Stimulated activated CD8-positive, alpha-beta memory T cell treated with anti-CD3 and anti-CD28 coated beads, Interleukin-15, amount 100 ng/mL, for 1 hour (primary cell): ENCODE results near the gene HBEGF.

ENCODE experiments used
- DNase-seq: peaks from one replicate; pipeline ENCODE4 v3.0.0-alpha.2; 2020; ENCODE audit warnings: low read depth

Gene HBEGF, protein sequence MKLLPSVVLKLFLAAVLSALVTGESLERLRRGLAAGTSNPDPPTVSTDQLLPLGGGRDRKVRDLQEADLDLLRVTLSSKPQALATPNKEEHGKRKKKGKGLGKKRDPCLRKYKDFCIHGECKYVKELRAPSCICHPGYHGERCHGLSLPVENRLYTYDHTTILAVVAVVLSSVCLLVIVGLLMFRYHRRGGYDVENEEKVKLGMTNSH

DNA sequence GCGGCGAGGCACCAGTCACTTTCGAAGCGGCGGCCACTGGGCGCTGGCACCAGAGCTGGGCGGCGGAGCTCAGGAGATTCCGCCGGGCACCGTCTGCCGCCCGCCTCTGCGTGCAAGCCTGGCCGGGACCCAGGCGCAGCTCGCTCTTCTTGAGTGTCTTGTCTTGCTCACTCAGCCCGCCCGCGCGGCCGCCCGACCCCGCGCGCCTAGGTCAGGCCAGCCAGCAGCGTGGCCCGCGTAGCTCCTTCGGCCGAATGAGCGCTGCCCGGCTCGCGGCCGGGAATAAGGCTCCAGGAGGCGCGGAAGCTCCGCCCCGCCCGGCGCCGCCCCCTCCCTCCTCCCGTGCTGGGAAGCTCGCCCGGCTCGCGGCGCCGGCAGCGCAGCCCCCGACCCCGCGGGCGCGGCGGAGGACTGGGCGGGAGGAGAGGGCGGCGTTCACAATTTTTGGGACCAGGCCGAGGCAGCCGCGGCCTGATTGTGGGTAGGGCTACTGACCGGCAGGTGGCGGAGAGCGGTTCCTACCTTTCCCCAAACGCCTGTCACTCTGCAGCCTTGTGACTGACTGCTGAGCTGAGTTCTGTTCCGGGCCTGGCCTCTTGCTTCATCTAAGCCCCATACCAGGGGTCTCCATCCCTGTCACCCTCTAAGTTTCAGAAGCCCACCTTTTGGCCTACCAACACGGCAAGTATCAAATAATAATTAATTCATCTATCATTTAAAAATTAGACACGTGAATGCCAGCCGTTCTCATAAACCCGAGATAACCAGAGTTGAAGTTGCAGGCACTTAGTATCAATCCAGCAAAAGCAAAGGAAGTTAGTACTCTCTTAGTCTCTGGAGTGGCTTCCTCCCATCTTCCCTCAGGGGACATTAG is at the start of gene HBEGF:
TSS of gene HBEGF (minus strand) at position 256 of the 874 bp plus-strand sequence. CDS start 275 bp downstream, outside the sequence.
- DNase-seq: peak; percentile 14

DNA sequence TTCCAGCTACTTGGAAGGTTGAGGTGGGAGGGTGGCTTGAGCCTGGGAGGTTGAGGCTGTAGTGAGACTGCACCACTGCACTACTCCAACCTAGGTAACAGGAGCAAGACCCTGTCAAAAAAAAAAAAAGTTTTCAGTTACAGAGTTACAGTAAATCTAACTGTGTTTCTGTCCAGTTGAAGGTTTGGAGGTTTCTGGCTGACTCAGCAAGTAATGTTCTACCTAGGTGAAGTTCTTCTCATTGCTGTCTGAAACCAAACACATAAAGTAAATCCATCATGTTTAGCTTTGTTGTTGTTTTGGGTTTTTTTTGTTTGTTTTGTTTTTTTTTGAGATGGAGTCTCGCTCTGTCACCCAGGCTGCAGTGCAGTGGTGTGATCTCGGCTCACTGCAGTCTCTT is 47.3 kb upstream of the HBEGF start:
- no peak for DNase-seq

DNA sequence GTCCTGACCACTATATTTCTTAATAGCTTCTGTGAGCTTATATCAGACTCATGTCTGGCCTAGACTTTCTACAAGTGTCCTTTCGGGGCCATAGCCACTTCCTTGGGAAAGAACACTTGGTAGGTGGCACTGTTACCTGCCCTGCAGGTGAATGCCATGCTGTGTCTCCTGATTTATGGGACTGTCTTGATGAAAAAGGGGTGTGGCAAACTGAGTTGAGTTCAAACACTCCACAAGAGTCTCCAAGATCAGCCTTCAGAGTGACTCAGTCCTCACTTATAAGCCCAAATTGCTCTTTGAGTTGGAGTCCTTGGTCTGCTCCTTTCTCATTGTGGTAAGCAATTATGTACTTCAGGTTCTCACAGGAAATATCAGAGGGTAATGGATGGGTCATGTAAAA is 45.3 kb upstream of the HBEGF start:
- DNase-seq: no peak

DNA sequence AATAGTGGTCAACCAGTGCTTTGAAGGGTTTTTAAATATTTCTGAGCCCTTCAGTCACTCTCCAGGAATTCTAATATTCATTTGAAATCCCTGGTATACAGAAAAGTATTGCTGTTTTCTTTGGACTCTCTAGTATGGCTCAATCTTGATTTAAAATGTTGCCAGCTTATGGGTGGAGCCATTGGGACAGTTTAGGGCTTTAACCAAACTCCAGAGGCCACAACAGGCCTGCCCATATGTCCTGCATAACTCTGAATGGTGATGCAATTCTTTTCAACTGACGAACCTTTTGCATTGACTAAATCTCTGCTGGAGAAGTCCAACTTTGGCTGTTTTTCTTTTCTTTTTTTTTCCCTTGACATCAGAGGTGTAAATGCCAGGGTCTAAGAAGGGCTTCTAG is 44.9 kb upstream of the HBEGF start:
- DNase-seq: no peak

DNA sequence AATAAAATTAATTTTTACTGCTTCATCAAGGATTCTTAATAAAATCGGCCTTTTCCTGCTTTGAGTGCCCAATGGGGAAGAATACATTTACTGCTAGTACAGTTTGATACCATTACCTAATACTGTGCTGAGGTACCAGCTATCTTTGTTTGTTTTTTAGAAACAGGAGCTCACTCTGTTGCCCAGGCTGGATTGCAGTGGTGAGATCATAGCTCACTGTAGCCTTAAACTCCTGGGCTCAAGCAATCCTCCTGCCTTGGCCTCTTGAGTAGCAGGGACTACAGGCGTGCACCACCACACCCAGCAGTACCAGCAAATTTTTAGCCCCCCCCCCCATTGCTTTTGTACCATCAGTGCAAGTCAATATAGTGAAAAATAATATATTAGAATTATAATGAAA is 41.6 kb upstream of the HBEGF start:
- DNase-seq: no peak

DNA sequence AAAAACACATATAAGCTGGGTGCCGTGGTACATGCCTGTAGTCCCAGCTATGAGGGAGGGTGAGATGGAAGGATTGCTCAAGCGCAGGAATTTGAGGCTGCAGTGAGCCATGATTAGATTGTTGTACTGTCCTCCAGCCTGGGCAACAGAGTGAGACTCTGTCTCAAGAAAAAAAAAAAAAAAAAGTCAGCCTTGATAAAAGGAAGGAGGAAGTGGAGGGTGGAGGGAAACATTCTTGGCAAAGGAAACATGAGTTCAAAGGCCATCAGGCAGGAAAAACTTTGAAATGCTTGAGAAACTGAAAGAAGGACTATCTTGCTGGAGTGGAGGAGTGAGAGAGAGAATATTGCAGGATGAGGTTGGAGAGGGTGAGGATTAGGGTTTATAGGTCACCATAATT is 36.9 kb upstream of the HBEGF start:
- no peak for DNase-seq

DNA sequence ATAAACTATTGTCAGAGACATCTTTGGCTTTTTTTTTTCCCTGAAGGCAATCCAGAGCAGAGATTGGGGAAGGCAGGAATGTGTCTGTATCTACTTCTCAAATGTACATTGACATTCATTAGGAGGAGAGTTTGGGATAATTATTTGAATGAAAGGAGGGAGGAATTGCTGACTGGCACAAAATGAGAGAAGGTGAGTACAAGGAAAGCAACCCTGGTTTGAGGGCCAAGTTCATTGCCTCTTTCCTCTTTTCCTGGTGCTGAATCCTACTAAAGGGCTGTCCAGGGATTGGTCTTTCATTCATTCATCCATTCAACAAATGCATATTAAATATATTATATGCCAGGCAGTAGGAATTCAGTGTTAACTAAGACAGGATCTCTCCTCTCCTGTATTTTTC is 36.5 kb upstream of the HBEGF start:
- DNase-seq: no peak

DNA sequence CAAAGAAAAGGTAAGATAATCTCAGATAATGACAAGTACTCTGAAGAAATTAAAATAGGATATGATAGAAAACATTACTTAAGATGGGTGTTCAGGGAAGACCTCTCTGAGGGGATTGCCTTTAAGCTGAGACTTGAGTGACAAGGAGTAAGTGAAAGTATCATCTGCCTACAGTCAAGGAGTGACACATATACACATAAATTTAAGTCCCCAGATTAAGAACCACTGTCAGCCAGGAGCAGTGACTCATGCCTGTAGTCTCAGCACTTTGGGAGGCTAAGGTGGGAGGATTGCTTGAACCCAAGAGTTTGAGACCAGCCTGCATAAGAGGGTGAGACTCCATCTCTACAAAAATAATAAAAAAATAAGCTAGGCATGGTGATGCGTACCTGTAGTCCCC is 35.6 kb upstream of the HBEGF start:
- DNase-seq: no peak

DNA sequence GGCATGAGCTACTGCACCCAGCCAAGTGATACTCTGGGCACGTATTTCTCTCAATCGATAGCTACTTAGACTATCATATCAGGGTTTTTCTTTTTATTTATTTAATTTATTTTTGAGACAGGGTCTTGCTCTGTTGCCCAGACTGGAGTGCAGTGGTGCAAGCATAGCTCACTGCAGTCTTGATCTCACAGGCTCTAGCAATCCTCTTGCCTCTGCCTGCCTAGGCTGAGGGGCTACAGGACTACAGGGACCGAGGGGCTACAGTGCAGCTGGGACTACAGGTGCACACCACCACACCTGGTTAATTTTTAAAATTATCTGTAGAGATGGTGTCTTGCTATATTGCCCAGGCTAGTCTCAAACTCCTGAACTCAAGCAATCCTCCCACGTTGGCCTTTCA is 34.9 kb upstream of the HBEGF start:
- no peak for DNase-seq

DNA sequence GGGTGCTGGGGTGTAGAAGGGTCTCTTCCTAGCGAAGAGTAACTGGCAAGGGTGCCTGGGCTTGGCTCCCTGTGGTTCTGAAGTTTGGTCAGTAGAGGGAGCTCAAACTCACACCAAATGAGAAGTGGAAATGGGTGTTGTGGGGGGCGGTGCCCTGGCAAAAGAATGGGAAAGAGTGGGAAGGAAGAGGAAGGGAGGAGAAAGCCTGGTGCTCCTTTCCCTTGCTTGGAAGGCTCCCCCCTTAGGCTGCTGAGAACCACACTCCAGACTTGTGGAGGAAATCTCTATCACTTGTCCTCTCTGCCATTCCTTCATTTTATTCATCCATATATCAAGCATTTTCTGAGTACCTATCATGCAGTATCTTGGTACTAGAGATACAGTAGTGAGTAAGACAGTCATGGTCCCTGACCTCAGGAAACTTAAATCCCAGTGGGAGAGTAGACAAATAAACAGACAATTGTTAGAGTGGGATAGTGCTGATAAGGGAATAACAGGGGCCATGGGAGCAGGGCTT is 26.6 kb upstream of the HBEGF start:
- peak; percentile 14 for DNase-seq

DNA sequence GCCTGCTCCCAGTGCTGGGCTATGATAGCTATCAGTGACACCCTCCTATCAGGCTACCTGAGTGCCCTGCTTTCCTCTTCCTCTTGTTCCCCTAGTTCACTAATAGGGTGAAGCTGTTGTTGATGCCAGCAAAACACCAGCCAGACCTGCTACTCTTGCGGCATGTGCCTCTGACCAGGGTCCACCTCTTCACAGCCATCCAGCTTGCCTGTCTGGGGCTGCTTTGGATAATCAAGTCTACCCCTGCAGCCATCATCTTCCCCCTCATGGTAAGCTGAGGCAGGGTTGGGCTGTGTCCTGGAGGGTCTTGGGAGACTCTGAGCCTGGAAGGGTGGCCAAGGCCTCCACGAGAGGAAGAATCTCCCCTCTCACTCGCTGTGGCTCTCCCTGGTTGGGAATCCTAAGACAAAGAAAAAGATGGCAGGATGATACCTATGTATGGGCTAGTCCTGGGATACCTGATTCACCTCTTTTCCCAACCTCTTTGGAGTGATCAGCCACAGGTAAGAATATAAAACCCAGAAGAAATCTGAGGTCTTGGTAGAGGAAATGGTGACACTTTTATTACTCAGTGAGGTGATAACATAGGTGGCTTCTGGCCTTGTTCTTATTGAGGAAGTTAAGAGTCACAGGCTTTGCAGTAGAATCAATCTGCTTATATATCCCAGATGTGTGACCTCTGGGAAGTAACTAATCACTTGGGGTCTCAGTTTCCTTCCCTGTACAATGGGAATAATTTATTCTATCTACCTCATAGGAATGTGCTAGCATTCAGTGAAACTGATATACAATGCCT is 25.2 kb upstream of the HBEGF start:
- no peak for DNase-seq

DNA sequence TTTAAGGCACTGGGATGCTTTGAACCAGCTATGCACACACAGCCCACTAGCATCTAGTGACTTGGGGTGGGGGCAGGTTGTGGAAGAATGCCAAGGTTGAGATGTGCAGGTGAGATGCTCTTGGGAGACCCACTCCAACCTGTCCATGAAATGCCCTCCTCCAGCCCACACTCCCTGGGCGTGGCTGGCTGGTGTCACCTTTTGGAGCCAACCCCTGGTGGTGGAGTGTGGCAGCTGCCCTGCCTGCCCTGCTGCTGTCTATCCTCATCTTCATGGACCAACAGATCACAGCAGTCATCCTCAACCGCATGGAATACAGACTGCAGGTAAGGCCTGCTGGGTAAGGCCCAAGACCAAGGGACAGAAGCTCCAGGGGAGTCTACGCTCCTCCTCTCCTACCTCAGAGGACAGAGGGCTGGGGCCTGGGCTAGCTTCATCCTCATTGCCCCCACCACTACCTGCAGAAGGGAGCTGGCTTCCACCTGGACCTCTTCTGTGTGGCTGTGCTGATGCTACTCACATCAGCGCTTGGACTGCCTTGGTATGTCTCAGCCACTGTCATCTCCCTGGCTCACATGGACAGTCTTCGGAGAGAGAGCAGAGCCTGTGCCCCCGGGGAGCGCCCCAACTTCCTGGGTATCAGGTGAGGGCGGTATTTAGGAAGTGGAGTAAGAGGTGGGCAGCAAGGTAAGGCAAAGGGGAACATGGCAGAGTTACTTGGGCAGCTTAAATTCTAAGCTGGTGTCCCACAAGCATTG is 21.0 kb upstream of the HBEGF start:
- no peak for DNase-seq

DNA sequence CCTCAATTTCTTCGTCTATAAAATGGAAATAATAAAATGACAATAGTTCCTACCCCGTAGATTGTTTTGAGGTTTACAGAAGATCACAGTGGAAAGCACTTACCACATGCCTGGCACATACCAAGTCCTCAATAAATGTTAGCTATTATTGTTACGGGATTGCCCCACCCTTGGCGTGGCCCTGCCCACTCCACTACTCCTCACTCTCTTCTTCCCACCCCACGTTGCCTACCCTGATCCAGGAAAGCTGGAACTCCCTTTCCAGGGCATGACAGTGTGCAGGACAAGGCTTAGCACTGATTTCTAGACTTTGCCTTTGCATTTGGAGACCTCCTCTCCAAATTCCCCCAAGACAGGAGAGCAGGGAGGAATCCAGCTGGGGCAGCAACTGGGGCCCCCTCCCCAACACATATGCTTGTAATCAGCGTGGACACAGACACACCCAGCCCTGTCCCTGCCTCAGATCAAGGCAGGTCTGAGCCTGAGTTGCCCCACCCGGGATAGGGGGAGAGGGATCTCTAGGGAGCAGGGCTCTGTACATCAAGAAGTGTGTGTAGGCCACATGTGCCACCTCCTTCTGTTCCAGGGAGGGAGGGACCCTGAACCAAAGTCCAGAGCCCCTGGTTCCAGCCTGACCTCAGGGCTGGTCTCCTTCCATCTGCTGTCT is 20.3 kb upstream of the HBEGF start:
- DNase-seq: no peak

DNA sequence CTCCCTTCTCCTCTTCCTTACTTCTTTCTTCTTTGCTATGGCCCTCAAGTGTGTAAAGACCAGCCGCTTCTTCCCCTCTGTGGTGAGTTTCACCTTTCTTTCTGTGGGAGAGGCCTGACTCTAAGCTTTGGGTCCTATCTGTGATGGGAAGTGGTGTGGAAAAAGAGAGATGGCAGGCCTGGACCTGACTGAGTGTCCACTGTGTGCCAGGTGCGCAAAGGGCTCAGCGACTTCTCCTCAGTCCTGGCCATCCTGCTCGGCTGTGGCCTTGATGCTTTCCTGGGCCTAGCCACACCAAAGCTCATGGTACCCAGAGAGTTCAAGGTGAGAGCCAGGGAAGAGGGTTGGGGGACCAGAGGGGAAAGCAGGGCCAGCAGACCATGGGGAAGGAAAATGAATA is 19.5 kb upstream of the HBEGF start:
- DNase-seq: no peak

DNA sequence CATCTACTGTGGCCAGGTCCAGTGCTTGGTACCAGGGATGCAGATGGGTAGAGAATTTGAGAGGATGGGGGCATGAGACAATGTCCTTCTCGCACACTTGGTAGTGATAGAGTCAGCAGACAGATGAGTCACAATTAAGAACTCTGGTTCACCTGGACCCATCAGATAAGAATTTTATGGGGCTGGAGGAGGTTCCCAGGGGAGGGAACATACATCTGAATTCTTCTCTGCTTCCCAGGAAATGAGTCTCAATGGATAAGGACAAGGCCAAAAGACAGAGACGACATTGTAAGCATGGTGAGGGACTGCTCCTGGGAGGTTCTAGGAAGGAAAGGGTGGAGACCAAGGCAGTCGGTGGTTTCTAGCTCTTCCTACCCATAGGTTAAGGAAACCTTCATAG is 18.9 kb upstream of the HBEGF start:
- no peak for DNase-seq

DNA sequence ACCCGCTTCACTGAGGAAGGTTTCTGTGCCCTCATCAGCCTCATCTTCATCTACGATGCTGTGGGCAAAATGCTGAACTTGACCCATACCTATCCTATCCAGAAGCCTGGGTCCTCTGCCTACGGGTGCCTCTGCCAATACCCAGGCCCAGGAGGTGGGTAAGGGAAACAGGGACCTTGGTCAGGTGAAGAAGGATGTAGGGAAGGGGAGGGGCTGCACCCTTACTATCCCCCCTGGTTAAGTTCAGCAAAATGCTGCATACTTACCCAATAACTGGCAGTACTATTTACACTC is 18.0 kb upstream of the HBEGF start:
- DNase-seq: no peak

DNA sequence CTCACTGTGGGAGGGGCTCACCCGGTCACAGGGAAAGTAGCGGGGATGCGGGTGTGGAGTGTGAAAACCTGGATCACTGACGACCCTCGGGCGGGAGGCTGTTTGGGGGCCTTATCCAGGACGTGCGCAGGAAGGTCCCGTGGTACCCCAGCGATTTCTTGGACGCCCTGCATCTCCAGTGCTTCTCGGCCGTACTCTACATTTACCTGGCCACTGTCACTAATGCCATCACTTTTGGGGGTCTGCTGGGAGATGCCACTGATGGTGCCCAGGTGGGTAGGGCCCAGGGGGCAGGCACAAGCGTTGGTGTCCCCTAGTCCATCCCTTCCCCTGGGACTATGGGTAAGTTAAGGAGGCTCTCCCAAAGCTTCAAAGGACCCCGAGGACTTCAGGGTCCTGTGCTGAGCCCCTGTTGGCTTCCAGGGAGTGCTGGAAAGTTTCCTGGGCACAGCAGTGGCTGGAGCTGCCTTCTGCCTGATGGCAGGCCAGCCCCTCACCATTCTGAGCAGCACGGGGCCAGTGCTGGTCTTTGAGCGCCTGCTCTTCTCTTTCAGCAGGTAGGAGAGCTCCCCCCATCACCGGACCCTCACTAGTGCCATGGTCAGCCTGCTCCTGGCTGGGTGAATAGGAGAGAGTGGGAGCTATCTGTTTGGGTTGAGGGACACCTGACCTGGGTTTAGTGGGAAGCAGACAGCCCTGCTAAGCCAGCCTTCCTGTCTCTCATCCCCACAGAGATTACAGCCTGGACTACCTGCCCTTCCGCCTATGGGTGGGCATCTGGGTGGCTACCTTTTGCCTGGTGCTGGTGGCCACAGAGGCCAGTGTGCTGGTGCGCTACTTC is 17.4 kb upstream of the HBEGF start:
- DNase-seq: no peak

DNA sequence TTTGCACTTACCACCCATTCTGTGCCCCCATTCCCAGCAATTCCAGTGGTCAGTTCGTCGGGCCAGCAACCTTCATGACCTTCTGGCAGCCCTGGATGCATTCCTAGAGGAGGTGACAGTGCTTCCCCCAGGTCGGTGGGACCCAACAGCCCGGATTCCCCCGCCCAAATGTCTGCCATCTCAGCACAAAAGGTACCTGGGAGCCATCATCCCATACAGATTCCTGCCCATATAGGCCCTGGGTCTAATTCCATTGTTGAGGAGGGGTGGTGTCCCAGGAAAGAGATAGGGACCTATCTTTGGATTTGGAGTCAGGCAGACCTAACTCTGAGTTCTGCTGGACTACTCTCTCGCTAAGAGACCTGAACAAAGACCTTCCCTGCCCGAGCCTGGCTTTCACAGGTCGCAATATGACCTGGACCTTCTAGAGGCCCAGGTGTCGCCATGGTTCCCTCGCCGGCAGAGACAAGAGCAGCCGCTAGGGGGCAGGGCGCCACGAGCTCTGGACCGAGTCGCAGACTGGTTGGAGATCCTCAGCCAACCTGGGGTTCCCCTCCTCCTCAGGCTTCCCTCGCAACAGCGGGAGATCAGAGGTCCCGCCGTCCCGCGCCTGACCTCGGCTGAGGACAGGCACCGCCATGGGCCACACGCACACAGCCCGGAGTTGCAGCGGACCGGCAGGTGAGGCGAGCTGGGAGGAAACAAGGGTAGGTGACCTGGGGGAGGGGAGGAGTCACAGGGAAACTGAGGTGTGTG is 16.6 kb upstream of the HBEGF start:
- peak; percentile 69 for DNase-seq

DNA sequence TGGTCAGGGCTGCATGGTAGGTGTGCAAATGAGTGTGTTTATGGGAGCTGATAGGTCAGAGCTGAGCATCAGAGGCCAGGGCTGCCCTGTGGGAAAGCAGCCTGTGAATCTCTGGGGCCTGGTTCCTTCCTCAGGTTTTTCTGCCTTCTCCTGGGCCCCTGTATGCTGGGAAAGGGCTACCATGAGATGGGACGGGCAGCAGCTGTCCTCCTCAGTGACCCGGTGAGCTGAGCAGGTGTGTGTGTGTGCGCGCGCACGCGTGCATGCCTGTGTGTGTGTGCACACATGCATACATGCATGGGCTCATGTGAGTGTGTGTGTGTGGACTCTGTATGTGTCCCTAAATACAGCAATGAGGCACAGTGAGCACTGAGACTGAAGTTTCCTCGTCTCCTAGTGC is 15.9 kb upstream of the HBEGF start:
- no peak for DNase-seq

DNA sequence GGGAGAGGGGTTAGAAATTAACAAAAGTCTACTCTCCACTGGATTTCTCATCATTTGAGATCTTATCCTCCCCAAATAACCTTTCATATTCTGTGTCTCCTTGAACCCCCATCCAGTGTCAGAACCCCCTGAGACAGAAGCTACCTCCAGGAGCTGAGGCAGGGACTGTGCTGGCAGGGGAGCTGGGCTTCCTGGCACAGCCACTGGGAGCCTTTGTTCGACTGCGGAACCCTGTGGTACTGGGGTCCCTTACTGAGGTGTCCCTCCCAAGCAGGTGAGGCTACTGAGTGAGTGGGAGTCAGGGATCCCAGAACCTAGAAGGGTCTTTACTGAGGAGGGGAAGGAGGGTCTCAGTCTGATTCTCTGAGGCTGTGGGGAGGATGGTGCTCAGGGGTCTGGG is 15.5 kb upstream of the HBEGF start:
- no peak for DNase-seq
